HUES48 (cell line): ENCODE data around the gene ZNF548.

Experiments
- H3K27ac ChIP-seq: one replicate; pipeline ENCODE4 v1.7.0; 2013; ENCODE audit warnings: low read depth, low read length, inconsistent platforms
- H3K27me3 ChIP-seq: 2 replicates; pipeline ENCODE4 v1.6.1; 2013; ENCODE audit warnings: mild to moderate bottlenecking, low read length; ENCODE audit not compliant: control insufficient read depth, insufficient read depth
- H3K36me3 ChIP-seq: 2 replicates; pipeline ENCODE4 v1.6.1; 2013; ENCODE audit warnings: low read length; ENCODE audit not compliant: control insufficient read depth, insufficient read depth
- H3K4me1 ChIP-seq: 2 replicates; pipeline ENCODE4 v1.6.1; 2013; ENCODE audit warnings: mild to moderate bottlenecking, low read length; ENCODE audit not compliant: control insufficient read depth, insufficient read depth
- H3K4me3 ChIP-seq: 2 replicates; pipeline ENCODE4 v1.5.1; 2013; ENCODE audit warnings: mild to moderate bottlenecking, low read depth, low read length
- H3K9ac ChIP-seq: 2 replicates; pipeline ENCODE4 v1.6.1; 2013; ENCODE audit warnings: mild to moderate bottlenecking, low read depth, low read length, moderate library complexity
- H3K9me3 ChIP-seq: 2 replicates; pipeline ENCODE4 v1.6.1; 2013; ENCODE audit warnings: low read length; ENCODE audit not compliant: control insufficient read depth, insufficient read depth

ZNF548 gene

DNA sequence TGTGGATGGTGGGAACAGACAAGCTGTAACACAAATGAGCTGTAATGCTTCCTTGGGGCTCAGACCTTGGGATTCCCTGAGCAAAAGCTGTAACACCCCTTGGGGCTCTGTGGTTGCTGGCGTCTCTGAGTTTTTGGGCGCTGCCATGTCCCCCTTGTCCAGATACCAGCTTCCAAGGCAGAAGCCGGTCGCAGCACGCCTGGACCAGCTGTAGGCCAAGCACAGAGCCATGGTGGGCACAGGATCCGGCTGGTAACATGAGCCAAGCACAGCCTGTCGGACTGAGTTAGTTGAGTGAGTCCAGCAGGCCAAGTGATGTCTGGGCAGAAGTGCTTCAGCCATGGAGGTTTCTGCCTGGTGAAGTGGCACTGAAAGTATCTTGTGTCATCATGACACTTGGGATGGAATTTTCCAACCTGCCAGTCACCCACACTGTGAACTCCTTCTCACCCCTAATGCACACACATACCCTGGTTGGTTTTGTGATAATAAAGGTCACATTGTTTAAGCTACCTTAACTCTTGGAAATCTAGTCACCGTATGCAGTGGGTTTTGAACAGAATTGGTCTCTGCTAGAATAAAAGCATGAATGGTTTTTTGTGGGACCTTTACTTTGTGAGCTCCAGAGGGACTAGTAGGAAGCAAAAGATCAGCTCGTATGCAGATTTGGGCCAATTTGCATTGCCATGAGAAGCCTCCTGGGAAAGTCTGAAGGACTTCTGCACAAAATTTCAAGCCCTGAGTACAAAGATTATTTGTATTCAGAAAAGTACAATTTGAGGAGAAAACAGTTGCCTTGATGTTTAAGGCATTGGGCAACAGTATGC, 14.3 kb downstream of the ZNF548 start:
- Histone ChIP-seq H3K4me1 (no peaks in the 10 kb centered on the region), H3K27me3 (no peaks in the 10 kb centered on the region), H3K9me3 (peaks cover 10% of the 10 kb centered on the region; the same call in 1 of the 2 replicates), H3K4me3 (no peak overlapping the region), H3K36me3 (peaks cover 8% of the 10 kb centered on the region), H3K27ac (no peak overlapping the region), H3K9ac (no peak overlapping the region)

DNA sequence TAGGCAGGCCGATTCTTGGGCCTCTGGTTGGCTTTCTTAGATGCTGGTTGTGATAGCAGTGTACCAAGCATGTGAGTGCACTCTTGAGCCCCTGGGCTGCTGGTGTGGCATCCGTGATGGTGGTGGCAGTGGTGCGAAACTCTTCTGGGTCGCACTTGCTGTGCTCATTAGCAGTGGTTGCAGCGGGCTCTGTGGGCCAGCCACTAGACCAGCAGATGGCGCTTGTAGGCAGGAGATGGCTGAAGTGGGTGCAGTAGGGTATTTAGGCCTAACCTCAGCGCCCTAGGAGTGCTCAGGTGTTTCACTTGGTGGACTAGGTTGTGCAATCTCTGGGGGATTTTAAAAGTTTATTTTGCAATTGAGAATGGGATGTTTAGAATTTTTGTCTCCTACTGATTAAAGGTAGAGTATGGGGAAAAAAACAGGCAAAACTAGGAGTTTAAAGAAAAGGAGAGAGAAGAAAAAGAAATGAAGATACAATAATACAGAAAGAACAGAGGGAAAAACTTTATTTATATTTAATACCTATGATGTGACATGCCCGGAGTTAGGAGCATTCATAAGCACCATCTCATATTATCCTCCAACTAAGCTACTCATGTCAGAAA, 17.0 kb downstream of the ZNF548 start:
- Histone ChIP-seq H3K9me3 (0 out of 2 replicates have a peak, but pooled peaks cover 7% of the 10 kb centered on the region), H3K4me3 (no peak overlapping the region), H3K27ac (no peak overlapping the region), H3K27me3 (no peaks in the 10 kb centered on the region), H3K4me1 (0 out of 2 replicates have a peak, but pooled peaks cover 3% of the 10 kb centered on the region), H3K9ac (no peak overlapping the region), H3K36me3 (no peaks in the 10 kb centered on the region)

DNA sequence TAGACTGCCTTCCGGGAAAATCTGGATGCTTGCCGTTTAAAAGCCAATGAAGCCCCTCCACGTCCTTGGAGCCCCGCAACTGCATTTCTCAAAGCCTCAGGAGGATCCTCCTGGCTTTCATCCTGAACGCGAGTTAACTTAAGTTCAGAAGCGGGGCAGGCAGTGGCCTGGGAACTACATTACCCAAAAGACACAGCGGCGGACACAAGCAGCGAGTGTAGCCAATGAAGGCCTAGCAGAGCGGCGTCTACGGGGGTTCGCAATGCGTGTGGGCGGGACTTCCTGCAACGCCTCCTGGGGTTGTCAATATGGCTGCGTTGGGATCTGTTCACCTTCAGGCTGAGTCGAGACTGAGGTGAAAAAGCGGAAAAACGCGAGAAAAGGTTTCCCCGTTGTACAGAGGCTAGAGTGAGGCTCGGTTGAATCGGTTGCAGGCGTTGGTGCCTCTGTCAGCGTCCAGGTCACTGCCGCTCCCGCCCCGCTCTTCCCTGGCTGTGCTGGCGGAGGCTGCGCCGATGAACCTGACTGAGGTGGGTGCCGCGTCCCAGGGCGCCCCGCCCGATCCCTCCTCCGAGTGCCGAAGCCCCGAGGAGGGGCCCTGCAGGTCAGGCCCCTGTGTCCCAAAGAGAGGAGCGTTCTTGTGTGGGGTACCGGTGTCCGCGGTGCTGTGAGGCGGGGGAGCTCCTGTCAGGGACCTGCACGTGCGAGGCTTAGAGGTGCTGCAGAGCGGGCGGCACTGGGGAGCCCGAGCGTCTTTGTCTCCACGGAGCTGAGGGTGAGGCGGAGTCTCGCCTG, 21.4 kb downstream of the ZNF548 start, which contains the start of gene ZNF17:
Gene ZNF17, plus strand, starts transcription at position 285 of the 795 bp plus-strand sequence. CDS start 2,455 bp downstream, outside the sequence.
- Histone ChIP-seq H3K9me3 (no peaks in the 10 kb centered on the region), H3K27me3 (no peaks in the 10 kb centered on the region), H3K27ac (no peak within 1 kb of the TSS), H3K9ac (peak within 1 kb of the TSS; percentile 55), H3K4me3 (peak within 1 kb of the TSS; percentile 97), H3K4me1 (0 out of 2 replicates have a peak, but pooled peaks cover 3% of the 10 kb centered on the region), H3K36me3 (peaks cover 14% of the 10 kb centered on the region; the same call in 1 of the 2 replicates)

DNA sequence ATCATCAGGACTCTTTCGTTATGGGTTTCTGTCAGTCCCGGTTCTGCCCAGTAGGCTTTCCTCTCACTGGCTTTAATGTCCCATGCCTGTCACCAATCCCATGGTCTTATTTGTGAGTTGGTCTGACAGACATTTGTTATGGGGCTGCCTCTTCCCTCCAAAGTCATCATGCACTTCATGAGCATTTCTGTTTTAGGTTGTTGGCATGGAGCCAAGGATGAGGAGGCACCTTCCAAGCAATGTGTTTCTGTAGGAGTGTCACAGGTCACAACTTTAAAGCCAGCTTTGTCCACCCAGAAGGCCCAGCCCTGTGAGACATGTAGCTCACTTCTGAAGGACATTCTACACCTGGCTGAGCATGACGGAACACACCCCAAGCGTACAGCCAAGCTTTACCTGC, 29.8 kb downstream of the ZNF548 start:
- Histone ChIP-seq H3K27ac (no peak overlapping the region), H3K9me3 (0 out of 2 replicates have a peak, but pooled peaks cover 4% of the 10 kb centered on the region), H3K4me3 (no peak overlapping the region), H3K27me3 (no peaks in the 10 kb centered on the region), H3K36me3 (peaks cover 43% of the 10 kb centered on the region), H3K9ac (no peak overlapping the region), H3K4me1 (no peaks in the 10 kb centered on the region)

DNA sequence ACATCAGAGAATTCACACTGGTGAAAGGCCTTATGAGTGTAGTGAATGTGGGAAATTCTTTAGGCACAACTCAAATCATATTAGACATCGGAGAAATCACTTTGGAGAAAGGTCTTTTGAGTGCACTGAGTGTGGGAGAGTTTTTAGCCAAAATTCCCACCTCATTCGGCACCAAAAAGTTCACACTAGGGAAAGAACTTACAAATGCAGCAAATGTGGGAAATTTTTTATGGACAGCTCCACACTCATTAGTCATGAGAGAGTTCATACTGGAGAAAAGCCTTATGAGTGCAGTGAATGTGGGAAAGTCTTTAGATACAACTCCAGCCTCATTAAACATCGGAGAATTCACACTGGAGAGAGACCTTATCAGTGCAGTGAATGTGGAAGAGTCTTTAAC, 31.4 kb downstream of the ZNF548 start:
- Histone ChIP-seq H3K36me3 (peaks cover 36% of the 10 kb centered on the region), H3K4me1 (no peaks in the 10 kb centered on the region), H3K27me3 (no peaks in the 10 kb centered on the region), H3K27ac (no peak overlapping the region), H3K4me3 (no peak overlapping the region), H3K9ac (no peak overlapping the region), H3K9me3 (0 out of 2 replicates have a peak, but pooled peaks cover 4% of the 10 kb centered on the region)

DNA sequence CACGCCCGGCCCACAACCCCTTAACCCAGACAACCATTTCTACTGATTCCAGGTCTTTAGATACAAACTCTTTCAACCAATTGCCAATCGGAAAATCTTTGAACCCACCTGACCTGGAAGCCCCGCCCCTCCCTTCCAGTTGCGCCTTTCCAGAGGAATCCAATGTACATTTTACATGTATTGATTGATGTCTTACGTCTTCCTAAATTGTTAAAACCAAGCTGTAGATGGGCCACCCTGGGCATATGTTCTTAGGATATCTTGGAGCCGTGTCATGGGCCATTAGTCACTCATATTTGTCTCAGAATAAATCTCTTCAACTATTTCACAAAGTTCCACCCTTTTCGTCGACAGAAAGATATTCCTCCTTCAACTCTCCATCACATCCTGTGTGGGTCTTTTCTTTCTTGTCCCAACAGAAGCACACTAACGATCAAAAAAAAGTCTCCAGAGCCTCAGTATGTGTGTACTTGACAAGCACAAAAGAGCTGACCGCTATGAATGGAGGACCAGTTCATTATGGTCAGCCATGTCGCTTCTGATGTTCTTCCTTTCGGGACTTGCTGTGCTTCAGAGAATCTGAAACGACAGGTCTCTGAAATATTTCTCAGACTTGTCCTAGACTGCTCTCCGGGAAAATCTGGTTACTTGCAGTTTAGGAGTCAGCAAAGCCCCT, 44.9 kb downstream of the ZNF548 start:
- Histone ChIP-seq H3K4me3 (peak overlapping the region; percentile 95), H3K9me3 (no peaks in the 10 kb centered on the region), H3K27me3 (no peaks in the 10 kb centered on the region), H3K9ac (peak overlapping the region; percentile 87), H3K4me1 (peaks cover 7% of the 10 kb centered on the region; the same call in 1 of the 2 replicates), H3K27ac (peak overlapping the region; percentile 96), H3K36me3 (peaks cover 7% of the 10 kb centered on the region)

DNA sequence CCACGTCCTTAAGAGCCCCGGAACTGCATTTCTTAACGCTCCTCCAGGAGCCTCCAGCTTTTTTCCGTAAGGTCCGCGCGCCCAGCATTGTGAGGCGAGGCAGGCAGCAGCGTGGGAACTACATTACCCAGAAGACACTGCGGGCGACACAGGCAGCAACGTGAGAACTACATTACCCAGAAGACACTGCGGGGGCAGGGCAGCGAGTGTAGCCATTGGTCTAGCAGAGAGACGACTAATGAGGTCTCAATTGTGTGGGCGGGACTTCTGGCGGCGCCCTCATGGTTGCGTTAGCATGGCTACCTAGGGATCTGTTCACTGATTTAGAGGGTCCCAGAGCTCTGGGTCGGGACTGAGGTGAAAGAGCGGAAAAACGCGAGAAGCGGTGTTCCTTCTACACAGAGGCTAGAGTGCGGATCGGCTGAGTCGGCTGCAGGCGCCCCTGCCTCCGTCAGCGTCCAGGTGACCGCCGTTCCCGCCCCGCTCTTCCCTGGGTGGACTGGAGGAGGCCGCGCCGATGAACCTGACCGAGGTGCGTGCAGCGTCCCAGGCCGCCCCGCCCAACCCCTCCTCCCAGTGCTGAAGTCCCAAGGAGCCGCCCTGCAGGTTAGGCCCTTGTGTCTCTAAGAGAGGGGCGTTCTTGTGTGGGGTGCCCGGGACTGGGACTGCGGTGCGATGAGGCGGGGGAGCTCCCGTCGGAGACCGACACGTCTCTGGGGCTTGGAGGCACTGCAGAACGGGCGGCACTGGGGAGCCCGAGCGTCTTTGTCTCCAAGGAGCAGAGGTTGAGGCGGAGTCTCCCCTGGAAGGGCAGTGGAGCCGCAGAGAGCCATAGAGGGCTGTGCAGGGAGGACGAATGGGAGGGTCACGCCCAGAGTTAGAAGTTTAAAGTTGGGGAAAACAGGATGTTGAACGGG, 45.7 kb downstream of the ZNF548 start, which contains the start of gene ZNF749:
Gene ZNF749, plus strand, starts transcription at position 264 of the 917 bp plus-strand sequence. Its CDS starts 254 bp downstream, at position 518.
- H3K4me3 ChIP-seq, result peak within 1 kb of the TSS; percentile 95
- peak within 1 kb of the TSS; percentile 96 for H3K27ac ChIP-seq
- no peaks in the 10 kb centered on the region for H3K9me3 ChIP-seq
- peaks cover 7% of the 10 kb centered on the region; the same call in 1 of the 2 replicates for H3K4me1 ChIP-seq
- H3K9ac ChIP-seq, result peak within 1 kb of the TSS; percentile 97
- no peaks in the 10 kb centered on the region for H3K27me3 ChIP-seq
- H3K36me3 ChIP-seq, result peaks cover 7% of the 10 kb centered on the region

DNA sequence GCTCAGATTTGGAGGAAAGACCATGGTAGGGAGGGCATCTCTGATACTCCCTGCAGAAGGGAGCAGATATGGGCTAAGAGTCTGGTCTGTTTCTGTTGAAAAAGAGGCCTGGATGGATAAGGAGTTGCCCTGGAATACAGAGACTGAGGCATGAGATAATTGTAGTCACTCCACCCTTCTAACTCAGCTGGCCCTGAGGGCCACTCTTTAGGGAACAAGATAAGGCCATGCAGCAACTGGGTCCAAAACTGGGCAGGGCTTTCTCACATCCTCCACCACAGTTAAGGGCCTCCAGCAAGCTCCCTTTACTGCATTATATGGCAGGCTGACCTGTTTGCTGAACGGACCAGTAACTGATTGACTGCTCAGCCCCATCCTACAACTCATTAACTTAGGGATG, 46.8 kb downstream of the ZNF548 start:
- Histone ChIP-seq H3K27me3 (no peaks in the 10 kb centered on the region), H3K9ac (no peak overlapping the region), H3K9me3 (no peaks in the 10 kb centered on the region), H3K4me1 (peaks cover 7% of the 10 kb centered on the region; the same call in 1 of the 2 replicates), H3K36me3 (peaks cover 7% of the 10 kb centered on the region), H3K27ac (no peak overlapping the region), H3K4me3 (peak overlapping the region; percentile 95)

DNA sequence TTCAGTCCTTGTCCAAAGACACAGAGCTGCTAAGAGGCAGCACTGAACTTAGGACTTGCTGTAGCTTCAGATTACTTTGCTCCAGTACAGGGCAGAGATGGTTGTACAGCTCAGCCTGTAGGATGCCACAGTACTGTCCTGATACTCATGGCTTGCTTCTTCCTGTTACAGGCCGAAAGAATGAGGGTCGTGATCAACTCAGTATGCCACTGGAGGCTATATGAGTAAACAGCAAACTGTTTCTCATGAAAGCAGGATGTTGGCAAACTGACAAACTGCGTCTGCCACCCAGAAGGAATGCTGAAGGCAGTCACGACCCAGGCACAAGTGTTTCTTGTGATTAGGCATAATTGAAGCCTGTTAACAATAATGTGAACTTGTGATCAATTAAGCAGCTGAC, 48.3 kb downstream of the ZNF548 start:
- H3K27ac ChIP-seq, result no peak overlapping the region
- H3K4me3 ChIP-seq, result no peak overlapping the region
- peaks cover 16% of the 10 kb centered on the region for H3K36me3 ChIP-seq
- no peaks in the 10 kb centered on the region for H3K27me3 ChIP-seq
- no peak overlapping the region for H3K9ac ChIP-seq
- peaks cover 7% of the 10 kb centered on the region; the same call in 1 of the 2 replicates for H3K4me1 ChIP-seq
- H3K9me3 ChIP-seq, result no peaks in the 10 kb centered on the region
